ENCODE measurements around the gene KRTAP17-1.
"Not testable (repeated sequence)": the region's sequence is repeated elsewhere in the genome, so short reads cannot be mapped to it uniquely, and the experiment has no call there.

- TF ChIP-seq, protein P1, sequence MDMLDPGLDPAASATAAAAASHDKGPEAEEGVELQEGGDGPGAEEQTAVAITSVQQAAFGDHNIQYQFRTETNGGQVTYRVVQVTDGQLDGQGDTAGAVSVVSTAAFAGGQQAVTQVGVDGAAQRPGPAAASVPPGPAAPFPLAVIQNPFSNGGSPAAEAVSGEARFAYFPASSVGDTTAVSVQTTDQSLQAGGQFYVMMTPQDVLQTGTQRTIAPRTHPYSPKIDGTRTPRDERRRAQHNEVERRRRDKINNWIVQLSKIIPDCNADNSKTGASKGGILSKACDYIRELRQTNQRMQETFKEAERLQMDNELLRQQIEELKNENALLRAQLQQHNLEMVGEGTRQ (CRISPR knock-in tag; IDR thresholded peaks at IDR 0.05): not testable (repeated sequence)
- TF ChIP-seq, protein P2, sequence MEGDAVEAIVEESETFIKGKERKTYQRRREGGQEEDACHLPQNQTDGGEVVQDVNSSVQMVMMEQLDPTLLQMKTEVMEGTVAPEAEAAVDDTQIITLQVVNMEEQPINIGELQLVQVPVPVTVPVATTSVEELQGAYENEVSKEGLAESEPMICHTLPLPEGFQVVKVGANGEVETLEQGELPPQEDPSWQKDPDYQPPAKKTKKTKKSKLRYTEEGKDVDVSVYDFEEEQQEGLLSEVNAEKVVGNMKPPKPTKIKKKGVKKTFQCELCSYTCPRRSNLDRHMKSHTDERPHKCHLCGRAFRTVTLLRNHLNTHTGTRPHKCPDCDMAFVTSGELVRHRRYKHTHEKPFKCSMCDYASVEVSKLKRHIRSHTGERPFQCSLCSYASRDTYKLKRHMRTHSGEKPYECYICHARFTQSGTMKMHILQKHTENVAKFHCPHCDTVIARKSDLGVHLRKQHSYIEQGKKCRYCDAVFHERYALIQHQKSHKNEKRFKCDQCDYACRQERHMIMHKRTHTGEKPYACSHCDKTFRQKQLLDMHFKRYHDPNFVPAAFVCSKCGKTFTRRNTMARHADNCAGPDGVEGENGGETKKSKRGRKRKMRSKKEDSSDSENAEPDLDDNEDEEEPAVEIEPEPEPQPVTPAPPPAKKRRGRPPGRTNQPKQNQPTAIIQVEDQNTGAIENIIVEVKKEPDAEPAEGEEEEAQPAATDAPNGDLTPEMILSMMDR (IDR thresholded peaks at IDR 0.05): not testable (repeated sequence)
- TF ChIP-seq IRF1 (CRISPR knock-in tag; IDR thresholded peaks at IDR 0.05); NR3C1 (CRISPR knock-in tag; conservative IDR thresholded peaks at IDR 0.05; ENCODE audit: low read depth); ZNF232 (CRISPR knock-in tag; IDR thresholded peaks at IDR 0.05); PREB (CRISPR knock-in tag; IDR thresholded peaks at IDR 0.05; ENCODE audit: borderline replicate concordance); USF1 (CRISPR knock-in tag; IDR thresholded peaks at IDR 0.05); ZNF138 (CRISPR knock-in tag; conservative IDR thresholded peaks at IDR 0.05); TCF7 (CRISPR knock-in tag; IDR thresholded peaks at IDR 0.05; ENCODE audit: low read depth); CBFB (CRISPR knock-in tag; IDR thresholded peaks at IDR 0.05; ENCODE audit: low read depth); JUN (CRISPR knock-in tag; IDR thresholded peaks at IDR 0.05); ESRRA (CRISPR knock-in tag; IDR thresholded peaks at IDR 0.05; ENCODE audit: borderline replicate concordance): not testable (repeated sequence)
- TF ChIP-seq, protein P3, sequence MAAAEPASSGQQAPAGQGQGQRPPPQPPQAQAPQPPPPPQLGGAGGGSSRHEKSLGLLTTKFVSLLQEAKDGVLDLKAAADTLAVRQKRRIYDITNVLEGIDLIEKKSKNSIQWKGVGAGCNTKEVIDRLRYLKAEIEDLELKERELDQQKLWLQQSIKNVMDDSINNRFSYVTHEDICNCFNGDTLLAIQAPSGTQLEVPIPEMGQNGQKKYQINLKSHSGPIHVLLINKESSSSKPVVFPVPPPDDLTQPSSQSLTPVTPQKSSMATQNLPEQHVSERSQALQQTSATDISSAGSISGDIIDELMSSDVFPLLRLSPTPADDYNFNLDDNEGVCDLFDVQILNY (CRISPR knock-in tag; IDR thresholded peaks at IDR 0.05): not testable (repeated sequence)
- TF ChIP-seq, protein P4, sequence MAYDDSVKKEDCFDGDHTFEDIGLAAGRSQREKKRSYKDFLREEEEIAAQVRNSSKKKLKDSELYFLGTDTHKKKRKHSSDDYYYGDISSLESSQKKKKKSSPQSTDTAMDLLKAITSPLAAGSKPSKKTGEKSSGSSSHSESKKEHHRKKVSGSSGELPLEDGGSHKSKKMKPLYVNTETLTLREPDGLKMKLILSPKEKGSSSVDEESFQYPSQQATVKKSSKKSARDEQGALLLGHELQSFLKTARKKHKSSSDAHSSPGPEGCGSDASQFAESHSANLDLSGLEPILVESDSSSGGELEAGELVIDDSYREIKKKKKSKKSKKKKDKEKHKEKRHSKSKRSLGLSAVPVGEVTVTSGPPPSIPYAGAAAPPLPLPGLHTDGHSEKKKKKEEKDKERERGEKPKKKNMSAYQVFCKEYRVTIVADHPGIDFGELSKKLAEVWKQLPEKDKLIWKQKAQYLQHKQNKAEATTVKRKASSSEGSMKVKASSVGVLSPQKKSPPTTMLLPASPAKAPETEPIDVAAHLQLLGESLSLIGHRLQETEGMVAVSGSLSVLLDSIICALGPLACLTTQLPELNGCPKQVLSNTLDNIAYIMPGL (CRISPR knock-in tag; IDR thresholded peaks at IDR 0.05): not testable (repeated sequence)
These were observed 39.8 kb downstream of the KRTAP17-1 start, which contains the start of gene KRTAP9-7 for GRCh38 chr17:41275648-41276190.
